ENCODE measurements around the gene PTCH1. TPM values are rescaled to one million over a fixed set of nuclear protein-coding genes. Genes with fewer than 3 reads are reported as not detected.

Gene PTCH1
- total and polyA plus RNA-seq, 2 experiments from 2014 or later: 7.3 to 13.9 TPM

- no peak for TF ChIP-seq CTCF (IDR thresholded peaks at IDR 0.05; ENCODE audit: low read depth, low read length)
- H3K4me3 ChIP-seq: no peak overlapping the region
- no peaks in the 10 kb centered on the region for H3K9me3 ChIP-seq (ENCODE audit: low read depth)
- H3K4me1 ChIP-seq (ENCODE audit: low read depth): peaks cover 3% of the 10 kb centered on the region
- H3K36me3 ChIP-seq: no peaks in the 10 kb centered on the region
- DNase-seq (ENCODE audit: low read depth in 1 of 2, low spot score in 1 of 2): no peak
- H3K27me3 ChIP-seq: no peaks in the 10 kb centered on the region
- no peak overlapping the region for H3K27ac ChIP-seq
Measured at GRCh38 chr9:95436416-95436815, 80.4 kb downstream of the PTCH1 start.

- H3K36me3 ChIP-seq: no peaks in the 10 kb centered on the region
- H3K4me3 ChIP-seq: no peak overlapping the region
- H3K27ac ChIP-seq: no peak overlapping the region
- H3K4me1 ChIP-seq (ENCODE audit: low read depth): peaks cover 3% of the 10 kb centered on the region
- TF ChIP-seq CTCF (IDR thresholded peaks at IDR 0.05; ENCODE audit: low read depth, low read length): no peak
- no peaks in the 10 kb centered on the region for H3K27me3 ChIP-seq
- no peaks in the 10 kb centered on the region for H3K9me3 ChIP-seq (ENCODE audit: low read depth)
- no peak for DNase-seq (ENCODE audit: low read depth in 1 of 2, low spot score in 1 of 2)
Measured at GRCh38 chr9:95435074-95435728, 81.6 kb downstream of the PTCH1 start.

- Histone ChIP-seq H3K36me3 (no peaks in the 10 kb centered on the region), H3K27ac (no peak overlapping the region), H3K4me1 (ENCODE audit: low read depth) (peaks cover 3% of the 10 kb centered on the region), H3K27me3 (no peaks in the 10 kb centered on the region), H3K4me3 (no peak overlapping the region), H3K9me3 (ENCODE audit: low read depth) (no peaks in the 10 kb centered on the region)
- peak in 1 of 2 donors; percentile 30 for DNase-seq (ENCODE audit: low read depth in 1 of 2, low spot score in 1 of 2)
- TF ChIP-seq CTCF (IDR thresholded peaks at IDR 0.05; ENCODE audit: low read depth, low read length): no peak
Measured at GRCh38 chr9:95434116-95435073, 82.4 kb downstream of the PTCH1 start.

- DNase-seq (ENCODE audit: low read depth in 1 of 2, low spot score in 1 of 2): peak in 1 of 2 donors; percentile 42
- Histone ChIP-seq H3K4me1 (ENCODE audit: low read depth) (peaks cover 3% of the 10 kb centered on the region), H3K27ac (no peak overlapping the region), H3K27me3 (no peaks in the 10 kb centered on the region), H3K4me3 (no peak overlapping the region), H3K9me3 (ENCODE audit: low read depth) (no peaks in the 10 kb centered on the region), H3K36me3 (no peaks in the 10 kb centered on the region)
- TF ChIP-seq CTCF (IDR thresholded peaks at IDR 0.05; ENCODE audit: low read depth, low read length): no peak
Measured at GRCh38 chr9:95433096-95433819, 83.5 kb downstream of the PTCH1 start.

GRCh38 chr9:95431286-95431685, 85.5 kb downstream of the PTCH1 start:
- DNase-seq (ENCODE audit: low read depth in 1 of 2, low spot score in 1 of 2): no peak
- Histone ChIP-seq H3K27me3 (no peaks in the 10 kb centered on the region), H3K27ac (no peak overlapping the region), H3K36me3 (no peaks in the 10 kb centered on the region), H3K4me3 (no peak overlapping the region), H3K4me1 (ENCODE audit: low read depth) (peaks cover 3% of the 10 kb centered on the region), H3K9me3 (ENCODE audit: low read depth) (no peaks in the 10 kb centered on the region)
- no peak for TF ChIP-seq CTCF (IDR thresholded peaks at IDR 0.05; ENCODE audit: low read depth, low read length)
